IMR-90 (cell line): ENCODE results near the gene IL36RN. TPM values are rescaled to one million over a fixed set of nuclear protein-coding genes. Genes with fewer than 3 reads are reported as not detected.
A peak's percentile ranks its signal among the peaks of the same experiment; 100 is the strongest.

Experiments
- ATAC-seq: fragments of 200-7000 bp; cut with Tn5 transposase; 2 replicates; pipeline ENCODE4 v1.9.1; 2020; ENCODE audit warnings: low read depth, mild to moderate bottlenecking, moderate library complexity
- BruUV-seq: library from RNA; stranded (reverse); fragments of 400-500 nt; replicated peaks from 2 replicates; lab custom pipeline; 2021; lab: Mats Ljungman, UMichigan
- CTCF ChIA-PET: fragments of 300-600 bp; formaldehyde crosslinking; extraction: SDS; loops from one replicate; lab custom pipeline; 2021; ENCODE audit warnings: antibody characterized with exemption; lab: Yijun Ruan, JAX
- POLR2A ChIA-PET: fragments of 300-600 bp; sonication (Branson Sonifier 250); formaldehyde crosslinking; loops from one replicate; lab custom pipeline; 2022; ENCODE audit warnings: antibody characterized with exemption; ENCODE audit not compliant: unreplicated experiment; lab: Charles Lee
- DNase-seq: peaks from one replicate; pipeline ENCODE4 v3.0.0; 2013
- H2AFZ ChIP-seq: replicated peaks from 2 replicates; pipeline ENCODE3; 2013; ENCODE audit warnings: low read length, mild to moderate bottlenecking; ENCODE audit not compliant: poor library complexity
- H2AK5ac ChIP-seq: 2 replicates; pipeline ENCODE4 v1.6.1; 2013; ENCODE audit warnings: low read depth, low read length, inconsistent platforms
- H2AK9ac ChIP-seq: replicated peaks from 2 replicates; pipeline ENCODE3; 2013; ENCODE audit warnings: mild to moderate bottlenecking, low read depth, low read length, moderate library complexity; ENCODE audit not compliant: poor library complexity
- H2BK120ac ChIP-seq: 2 replicates; pipeline ENCODE4 v1.6.1; 2013; ENCODE audit warnings: low read depth, low read length, inconsistent platforms
- H2BK15ac ChIP-seq: 3 replicates; pipeline ENCODE4 v1.6.1; 2013; ENCODE audit warnings: low read depth, low read length, inconsistent platforms
- H2BK20ac ChIP-seq: 2 replicates; pipeline ENCODE4 v1.6.1; 2013; ENCODE audit warnings: low read depth, mild to moderate bottlenecking, inconsistent platforms, low read length, moderate library complexity
- H2BK5ac ChIP-seq: 2 replicates; pipeline ENCODE4 v1.6.1; 2013; ENCODE audit warnings: mild to moderate bottlenecking, low read depth, low read length, inconsistent platforms; ENCODE audit not compliant: poor library complexity, severe bottlenecking
- H3K14ac ChIP-seq: replicated peaks from 2 replicates; pipeline ENCODE4 v1.6.1; 2013; ENCODE audit warnings: low read depth, low read length, inconsistent platforms
- H3K18ac ChIP-seq: 2 replicates; pipeline ENCODE4 v1.6.1; 2013; ENCODE audit warnings: low read depth, low read length, control low read depth
- H3K23ac ChIP-seq: 2 replicates; pipeline ENCODE4 v1.6.1; 2013; ENCODE audit warnings: low read depth, low read length, inconsistent platforms
- H3K27ac ChIP-seq: 2 replicates; pipeline ENCODE4 v1.5.1; 2013; ENCODE audit warnings: mild to moderate bottlenecking, control low read depth, low read length; ENCODE audit not compliant: insufficient read depth
- H3K27me3 ChIP-seq: 2 replicates; pipeline ENCODE4 v1.6.1; 2013; ENCODE audit warnings: low read length; ENCODE audit not compliant: control insufficient read depth, insufficient read depth
- H3K36me3 ChIP-seq: 2 replicates; pipeline ENCODE4 v1.6.1; 2013; ENCODE audit warnings: low read length, mixed read lengths; ENCODE audit not compliant: control insufficient read depth, insufficient read depth
- H3K4ac ChIP-seq: 2 replicates; pipeline ENCODE4 v1.6.1; 2013; ENCODE audit warnings: low read depth, low read length, inconsistent platforms
- H3K4me1 ChIP-seq: 2 replicates; pipeline ENCODE4 v1.6.1; 2013; ENCODE audit warnings: low read length, mixed read lengths; ENCODE audit not compliant: control insufficient read depth, insufficient read depth
- H3K4me2 ChIP-seq: 2 replicates; pipeline ENCODE4 v1.6.1; 2013; ENCODE audit warnings: low read depth, mild to moderate bottlenecking, control low read depth, low read length, moderate library complexity
- H3K4me3 ChIP-seq: 2 replicates; pipeline ENCODE4 v1.5.1; 2013; ENCODE audit warnings: low read depth, mild to moderate bottlenecking, control low read depth, low read length, moderate library complexity; ENCODE audit not compliant: insufficient read depth
- H3K56ac ChIP-seq: 2 replicates; pipeline ENCODE4 v1.6.1; 2013; ENCODE audit warnings: low read length, inconsistent platforms; ENCODE audit not compliant: insufficient read depth; ENCODE audit errors: extremely low read depth
- H3K79me1 ChIP-seq, 2 experiments: 2 replicates each; pipeline ENCODE4 v1.6.1; 2013; ENCODE audit warnings: low read length in 2 of 2, inconsistent platforms in 1 of 2, low read depth in 1 of 2
- H3K9ac ChIP-seq: 2 replicates; pipeline ENCODE4 v1.6.1; 2013; ENCODE audit warnings: low read depth, low read length, control low read depth
- H3K9me1 ChIP-seq: 2 replicates; pipeline ENCODE4 v1.6.1; 2013; ENCODE audit warnings: low read length, inconsistent platforms; ENCODE audit not compliant: insufficient read depth
- H3K9me3 ChIP-seq: 2 replicates; pipeline ENCODE4 v1.6.1; 2013; ENCODE audit warnings: low read length; ENCODE audit not compliant: control insufficient read depth, insufficient read depth
- H4K20me1 ChIP-seq: 2 replicates; pipeline ENCODE4 v1.6.1; 2013; ENCODE audit warnings: low read length, inconsistent platforms; ENCODE audit not compliant: insufficient read depth
- H4K5ac ChIP-seq: 2 replicates; pipeline ENCODE4 v1.6.1; 2013; ENCODE audit warnings: mild to moderate bottlenecking, low read depth, low read length, control low read depth
- H4K8ac ChIP-seq, 2 experiments: 2 replicates each; pipeline ENCODE4 v1.6.1; 2013; ENCODE audit warnings: low read depth in 2 of 2, low read length in 2 of 2, control low read depth in 1 of 2, inconsistent platforms in 1 of 2
- H4K91ac ChIP-seq: 2 replicates; pipeline ENCODE4 v1.6.1; 2013; ENCODE audit warnings: low read depth, low read length, inconsistent platforms; ENCODE audit not compliant: insufficient read depth
- BHLHE40 ChIP-seq: fragments of 150-350 bp; IDR thresholded peaks from 2 replicates; pipeline ENCODE4 v1.6.1; 2016; ENCODE audit warnings: mild to moderate bottlenecking, low read depth, low read length
- CEBPB ChIP-seq: IDR thresholded peaks from 2 replicates; pipeline ENCODE4 v1.6.1; 2012; ENCODE audit warnings: low read depth, low read length, improper control_type of control experiment
- CHD1 ChIP-seq: IDR thresholded peaks from 2 replicates; pipeline ENCODE4 v1.6.1; 2012; ENCODE audit warnings: low read depth, low read length, improper control_type of control experiment
- CTCF ChIP-seq: conservative IDR thresholded peaks from 2 replicates; pipeline ENCODE4 v1.5.1; 2012; ENCODE audit warnings: mild to moderate bottlenecking, low read depth, low read length, improper control_type of control experiment
- ELK1 ChIP-seq: fragments of 150-350 bp; IDR thresholded peaks from 2 replicates; pipeline ENCODE4 v1.6.1; 2016; ENCODE audit warnings: low read depth, mild to moderate bottlenecking, low read length, moderate library complexity, borderline replicate concordance
- MAFK ChIP-seq: IDR thresholded peaks from 2 replicates; pipeline ENCODE4 v1.6.1; 2012; ENCODE audit warnings: low read depth, low read length, improper control_type of control experiment
- MXI1 ChIP-seq: IDR thresholded peaks from 2 replicates; pipeline ENCODE4 v1.6.1; 2012; ENCODE audit warnings: low read depth, mild to moderate bottlenecking, low read length, moderate library complexity, borderline replicate concordance
- NFE2L2 ChIP-seq: fragments of 150-350 bp; IDR thresholded peaks from 2 replicates; pipeline ENCODE4 v1.6.1; 2016; ENCODE audit warnings: low read depth, mild to moderate bottlenecking, low read length
- POLR2A ChIP-seq: IDR thresholded peaks from 2 replicates; pipeline ENCODE4 v1.6.1; 2012; ENCODE audit warnings: mild to moderate bottlenecking, low read depth, low read length
- RAD21 ChIP-seq: IDR thresholded peaks from 2 replicates; pipeline ENCODE4 v1.6.1; 2012; ENCODE audit warnings: low read length, improper control_type of control experiment
- RFX5 ChIP-seq: IDR thresholded peaks from 2 replicates; pipeline ENCODE4 v1.8.0; 2012; ENCODE audit warnings: low read depth, mild to moderate bottlenecking, low read length, moderate library complexity
- WGBS, 2 experiments: methylation state at CpG; one replicate each; pipeline versions ENCODE4 v1.1.5 to v1.1.7; 2013; ENCODE audit warnings: missing lambda C conversion rate in 2 of 2; ENCODE audit not compliant: insufficient read length in 1 of 2; ENCODE audit errors: extremely low coverage in 2 of 2; 5-methylcytosine and 5-hydroxymethylcytosine counted together
- dilution Hi-C: fragments of 300-500 bp; cut with HindIII; formaldehyde crosslinking; loops from one replicate; pipeline ENCODE4 v1.14.3; 2018; ENCODE audit warnings: low sequenced_read_pairs; ENCODE audit not compliant: unreplicated experiment
- in situ Hi-C: fragments of 300-500 bp; cut with MboI; formaldehyde crosslinking; loops from 3 replicates; pipeline ENCODE4 v1.14.3; 2019; ENCODE audit warnings: low sequenced_read_pairs, inconsistent platforms, mixed read lengths
- intact Hi-C: fragments of 100-400 bp; cut with micrococcal nuclease; formaldehyde crosslinking; loops from 2 replicates; pipeline ENCODE4 v1.10.0; 2022
- polyA plus RNA-seq, 3 experiments: library from polyadenylated mRNA; depleted of rRNA; stranded (reverse); fragments of >200 nt; gene quantifications; 2 replicates each; pipeline ENCODE4 v1.2.3, GENCODE V29; 2012; ENCODE audit warnings: low replicate concordance in 1 of 3
- total RNA-seq: library from RNA; depleted of rRNA; stranded (reverse); fragments of >200 nt; gene quantifications from 2 replicates; pipeline ENCODE4 v1.2.3, GENCODE V29; 2012

Gene IL36RN
- total and polyA plus RNA-seq, 2 of the 4 experiments (the other 2 are of a cell fraction): not detected

- Histone ChIP-seq H3K14ac (no peak overlapping the region), H3K23ac (no peak overlapping the region), H3K4me2 (no peak overlapping the region), H2BK5ac (no peak overlapping the region), H2AK9ac (no peak overlapping the region), H4K91ac (no peak overlapping the region), H2AK5ac (no peak overlapping the region), H3K18ac (no peak overlapping the region), H2AFZ (no peak overlapping the region), H3K4me3 (no peak overlapping the region), H3K56ac (no peak overlapping the region), H3K27me3 (no peaks in the 10 kb centered on the region), H2BK15ac (no peak overlapping the region), H3K4ac (no peak overlapping the region), H3K79me1 (no peaks in the 10 kb centered on the region), H3K36me3 (no peaks in the 10 kb centered on the region), H3K27ac (no peak overlapping the region), H3K9ac (no peak overlapping the region), H3K4me1 (no peaks in the 10 kb centered on the region), H4K8ac (no peak overlapping the region), H3K9me1 (no peaks in the 10 kb centered on the region), H4K5ac (no peak overlapping the region), H4K20me1 (no peaks in the 10 kb centered on the region), H2BK20ac (no peak overlapping the region), H3K9me3 (no peaks in the 10 kb centered on the region), H2BK120ac (no peak overlapping the region)
- ChIA-PET POLR2A (no interaction called here), CTCF (no interaction called here)
- in situ Hi-C loops: no loop called here
- TF ChIP-seq POLR2A: no peak
- TF ChIP-seq MAFK: no peak
- no peak for TF ChIP-seq NFE2L2
- TF ChIP-seq CEBPB: no peak
- no peak for TF ChIP-seq RFX5
- no peak for TF ChIP-seq RAD21
- TF ChIP-seq CHD1: no peak
- TF ChIP-seq BHLHE40: no peak
- TF ChIP-seq MXI1: no peak
- no peak for TF ChIP-seq CTCF
- TF ChIP-seq ELK1: no peak
- ATAC-seq (no peak), DNase-seq (peak; percentile 46)
- BruUV-seq: no TSS peak
- WGBS, 2 experiments: 17% methylated on average over 1 of the region's 6 CpGs; no CpG with 5 or more reads in 1 of the 2 experiments
- dilution Hi-C loops: no loop called here
- intact Hi-C loops: no loop called here
These were observed 46.2 kb downstream of the IL36RN start for GRCh38 chr2:113105047-113105785.
